ENCODE measurements around the gene MANSC4. TPM values are rescaled to one million over a fixed set of nuclear protein-coding genes. Genes with fewer than 3 reads are reported as not detected.

MANSC4 gene
- total RNA-seq, 1 donor: not detected

DNA sequence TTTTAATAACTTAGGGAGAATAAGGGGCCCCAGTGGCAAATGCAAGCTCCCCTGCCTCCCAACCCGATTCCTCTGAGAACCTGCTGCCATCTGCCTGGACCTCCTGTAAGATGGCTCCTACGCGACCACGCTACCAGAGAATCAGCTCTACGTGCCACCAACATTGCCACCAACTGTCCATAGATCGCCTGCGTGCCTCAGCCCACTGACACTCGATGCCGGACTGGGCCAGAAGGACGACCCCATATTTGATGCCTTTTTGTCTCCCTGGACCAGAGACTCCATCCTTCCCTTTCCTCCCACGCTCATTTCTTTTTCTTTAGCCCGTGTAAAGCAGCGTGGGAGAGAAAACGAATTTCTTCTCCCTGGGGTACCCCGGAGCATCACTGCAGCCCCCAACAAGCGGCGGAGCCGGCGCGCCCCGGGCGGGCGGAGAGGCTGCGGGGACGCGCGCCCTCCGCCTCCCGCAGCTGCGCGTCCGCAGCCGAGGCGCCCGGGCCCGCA, 568 bp downstream of the MANSC4 start:
- Histone ChIP-seq H3K27me3 (ENCODE audit: insufficient read depth, low read length) (no peaks in the 10 kb centered on the region), H3K79me2 (ENCODE audit: insufficient read depth, low read length) (peaks cover 38% of the 10 kb centered on the region)

DNA sequence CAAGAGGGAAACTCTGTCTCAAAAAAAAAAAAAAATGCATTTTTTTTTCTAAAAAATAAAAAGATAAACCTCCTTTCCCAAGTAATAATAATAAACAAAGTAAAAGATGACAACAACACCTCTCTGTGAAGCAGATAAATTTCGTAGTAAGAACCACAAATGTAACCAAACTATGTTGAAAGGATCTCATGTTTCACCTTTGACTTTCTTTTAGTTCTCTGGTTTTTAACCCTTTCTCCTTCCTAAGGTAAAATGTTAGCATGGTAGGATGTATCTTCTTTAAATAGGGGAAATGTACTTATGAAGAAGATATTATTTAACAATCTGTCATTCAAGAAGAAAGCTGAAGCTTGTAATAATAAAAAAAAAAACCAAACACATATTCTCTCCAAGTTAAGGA, 1.8 kb downstream of the MANSC4 start:
- H3K27me3 ChIP-seq (ENCODE audit: insufficient read depth, low read length): no peaks in the 10 kb centered on the region
- no peak overlapping the region for H3K4me3 ChIP-seq (ENCODE audit: insufficient read depth, low read length)
- DNase-seq (ENCODE audit: insufficient read length, low spot score, missing footprints): no peak
- no peak overlapping the region for H3K4me2 ChIP-seq (ENCODE audit: insufficient read depth, low read length)
- no peak overlapping the region for H2AFZ ChIP-seq (ENCODE audit: low read length)
- no peak overlapping the region for H3K27ac ChIP-seq (ENCODE audit: low read depth, low read length)
- peaks cover 28% of the 10 kb centered on the region for H3K79me2 ChIP-seq (ENCODE audit: insufficient read depth, low read length)
- peaks cover 19% of the 10 kb centered on the region for H3K4me1 ChIP-seq (ENCODE audit: insufficient read depth, low read length)
- H4K20me1 ChIP-seq (ENCODE audit: insufficient read depth, low read length): peaks cover 2% of the 10 kb centered on the region
- no peaks in the 10 kb centered on the region for H3K9me3 ChIP-seq (ENCODE audit: low read depth, low read length)
- TF ChIP-seq, protein P1, sequence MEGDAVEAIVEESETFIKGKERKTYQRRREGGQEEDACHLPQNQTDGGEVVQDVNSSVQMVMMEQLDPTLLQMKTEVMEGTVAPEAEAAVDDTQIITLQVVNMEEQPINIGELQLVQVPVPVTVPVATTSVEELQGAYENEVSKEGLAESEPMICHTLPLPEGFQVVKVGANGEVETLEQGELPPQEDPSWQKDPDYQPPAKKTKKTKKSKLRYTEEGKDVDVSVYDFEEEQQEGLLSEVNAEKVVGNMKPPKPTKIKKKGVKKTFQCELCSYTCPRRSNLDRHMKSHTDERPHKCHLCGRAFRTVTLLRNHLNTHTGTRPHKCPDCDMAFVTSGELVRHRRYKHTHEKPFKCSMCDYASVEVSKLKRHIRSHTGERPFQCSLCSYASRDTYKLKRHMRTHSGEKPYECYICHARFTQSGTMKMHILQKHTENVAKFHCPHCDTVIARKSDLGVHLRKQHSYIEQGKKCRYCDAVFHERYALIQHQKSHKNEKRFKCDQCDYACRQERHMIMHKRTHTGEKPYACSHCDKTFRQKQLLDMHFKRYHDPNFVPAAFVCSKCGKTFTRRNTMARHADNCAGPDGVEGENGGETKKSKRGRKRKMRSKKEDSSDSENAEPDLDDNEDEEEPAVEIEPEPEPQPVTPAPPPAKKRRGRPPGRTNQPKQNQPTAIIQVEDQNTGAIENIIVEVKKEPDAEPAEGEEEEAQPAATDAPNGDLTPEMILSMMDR (IDR thresholded peaks at IDR 0.05; ENCODE audit: extremely low read depth, low read depth, low read length): no peak
- peaks cover 7% of the 10 kb centered on the region for H3K36me3 ChIP-seq (ENCODE audit: insufficient read depth, low read length)

More for the DNA sequence above, 568 bp downstream of the MANSC4 start:
- TF ChIP-seq, protein P1 (IDR thresholded peaks at IDR 0.05; ENCODE audit: extremely low read depth, low read depth, low read length): no peak
- peaks cover 19% of the 10 kb centered on the region for H3K4me1 ChIP-seq (ENCODE audit: insufficient read depth, low read length)
- H4K20me1 ChIP-seq (ENCODE audit: insufficient read depth, low read length): peaks cover 2% of the 10 kb centered on the region
- H3K4me2 ChIP-seq (ENCODE audit: insufficient read depth, low read length): peak overlapping the region; percentile 84
- H3K9me3 ChIP-seq (ENCODE audit: low read depth, low read length): no peaks in the 10 kb centered on the region
- H3K27ac ChIP-seq (ENCODE audit: low read depth, low read length): peak overlapping the region; percentile 68
- DNase-seq (ENCODE audit: insufficient read length, low spot score, missing footprints): peak; percentile 79
- peak overlapping the region; percentile 85 for H3K4me3 ChIP-seq (ENCODE audit: insufficient read depth, low read length)
- peak overlapping the region; percentile 80 for H2AFZ ChIP-seq (ENCODE audit: low read length)
- peaks cover 7% of the 10 kb centered on the region for H3K36me3 ChIP-seq (ENCODE audit: insufficient read depth, low read length)

DNA sequence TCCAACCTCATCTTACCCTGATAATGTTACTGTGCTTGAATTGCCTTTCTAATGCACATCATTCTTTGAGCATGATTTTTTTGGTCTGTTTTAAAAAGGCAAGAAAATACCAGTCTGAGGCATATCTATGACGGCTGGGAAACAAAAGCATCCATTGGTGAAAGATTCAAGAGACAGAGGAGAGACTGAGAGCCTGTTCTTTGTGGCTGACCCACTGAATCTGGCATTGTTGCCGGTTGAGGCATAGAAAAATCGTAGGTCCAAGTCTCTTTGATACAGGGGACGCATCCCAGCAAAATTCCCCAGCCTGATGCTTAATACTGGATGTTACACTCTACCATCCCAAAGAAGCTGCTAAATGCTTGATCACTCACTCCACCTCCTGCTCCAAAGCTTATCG, 2.9 kb downstream of the MANSC4 start:
- TF ChIP-seq, protein P1 (IDR thresholded peaks at IDR 0.05; ENCODE audit: extremely low read depth, low read depth, low read length): no peak
- H3K79me2 ChIP-seq (ENCODE audit: insufficient read depth, low read length): peaks cover 20% of the 10 kb centered on the region
- no peak overlapping the region for H3K4me3 ChIP-seq (ENCODE audit: insufficient read depth, low read length)
- H4K20me1 ChIP-seq (ENCODE audit: insufficient read depth, low read length): peaks cover 2% of the 10 kb centered on the region
- DNase-seq (ENCODE audit: insufficient read length, low spot score, missing footprints): peak; percentile 55
- no peak overlapping the region for H3K27ac ChIP-seq (ENCODE audit: low read depth, low read length)
- H3K27me3 ChIP-seq (ENCODE audit: insufficient read depth, low read length): no peaks in the 10 kb centered on the region
- no peak overlapping the region for H3K4me2 ChIP-seq (ENCODE audit: insufficient read depth, low read length)
- H3K36me3 ChIP-seq (ENCODE audit: insufficient read depth, low read length): peaks cover 5% of the 10 kb centered on the region
- H2AFZ ChIP-seq (ENCODE audit: low read length): no peak overlapping the region
- H3K4me1 ChIP-seq (ENCODE audit: insufficient read depth, low read length): peaks cover 16% of the 10 kb centered on the region
- no peaks in the 10 kb centered on the region for H3K9me3 ChIP-seq (ENCODE audit: low read depth, low read length)

- Histone ChIP-seq H3K27ac (ENCODE audit: low read depth, low read length) (no peak overlapping the region), H3K4me1 (ENCODE audit: insufficient read depth, low read length) (no peaks in the 10 kb centered on the region), H3K79me2 (ENCODE audit: insufficient read depth, low read length) (no peaks in the 10 kb centered on the region), H3K27me3 (ENCODE audit: insufficient read depth, low read length) (no peaks in the 10 kb centered on the region), H3K9me3 (ENCODE audit: low read depth, low read length) (no peaks in the 10 kb centered on the region), H3K4me3 (ENCODE audit: insufficient read depth, low read length) (no peak overlapping the region), H3K4me2 (ENCODE audit: insufficient read depth, low read length) (no peak overlapping the region), H4K20me1 (ENCODE audit: insufficient read depth, low read length) (no peaks in the 10 kb centered on the region), H2AFZ (ENCODE audit: low read length) (no peak overlapping the region), H3K36me3 (ENCODE audit: insufficient read depth, low read length) (no peaks in the 10 kb centered on the region)
- DNase-seq (ENCODE audit: insufficient read length, low spot score, missing footprints): no peak
- TF ChIP-seq, protein P1 (IDR thresholded peaks at IDR 0.05; ENCODE audit: extremely low read depth, low read depth, low read length): no peak
Measured at GRCh38 chr12:27772328-27773049, 7.5 kb downstream of the MANSC4 start.
